ENCODE results near the gene RND2. TPM values are rescaled to one million over a fixed set of nuclear protein-coding genes. Genes with fewer than 3 reads are reported as not detected.

Gene RND2
- total and polyA plus RNA-seq, 2 of the 13 experiments (the other 11 are each of a cell fraction or from before 2014, with no cell fraction given), result 0.05 to 0.11 TPM

- no peak; the same call in 1 of the 2 replicates for TF ChIP-seq HIVEP1 (CRISPR knock-in tag; IDR thresholded peaks at IDR 0.05)
- peak; percentile 79 for TF ChIP-seq ZNF605 (CRISPR knock-in tag; IDR thresholded peaks at IDR 0.05)
- TF ChIP-seq ZNF792 (CRISPR knock-in tag; IDR thresholded peaks at IDR 0.05), result no peak; the same call in none of the 2 replicates
- TF ChIP-seq GMEB1 (CRISPR knock-in tag; IDR thresholded peaks at IDR 0.05; ENCODE audit: borderline replicate concordance), result no peak; the same call in none of the 2 replicates
- no peak for TF ChIP-seq ZNF407 (CRISPR knock-in tag; IDR thresholded peaks at IDR 0.05; ENCODE audit: not compliant biosample characterization)
- TF ChIP-seq GPN1 (CRISPR knock-in tag; IDR thresholded peaks at IDR 0.05; ENCODE audit: borderline replicate concordance), result no peak
- no peak for TF ChIP-seq BORCS8-MEF2B (CRISPR knock-in tag; IDR thresholded peaks at IDR 0.05)
- no peak for TF ChIP-seq E2F1 (CRISPR knock-in tag; IDR thresholded peaks at IDR 0.05)
- no peak for TF ChIP-seq ZC3H4 (CRISPR knock-in tag; IDR thresholded peaks at IDR 0.05; ENCODE audit: borderline replicate concordance)
- TF ChIP-seq, protein P1, sequence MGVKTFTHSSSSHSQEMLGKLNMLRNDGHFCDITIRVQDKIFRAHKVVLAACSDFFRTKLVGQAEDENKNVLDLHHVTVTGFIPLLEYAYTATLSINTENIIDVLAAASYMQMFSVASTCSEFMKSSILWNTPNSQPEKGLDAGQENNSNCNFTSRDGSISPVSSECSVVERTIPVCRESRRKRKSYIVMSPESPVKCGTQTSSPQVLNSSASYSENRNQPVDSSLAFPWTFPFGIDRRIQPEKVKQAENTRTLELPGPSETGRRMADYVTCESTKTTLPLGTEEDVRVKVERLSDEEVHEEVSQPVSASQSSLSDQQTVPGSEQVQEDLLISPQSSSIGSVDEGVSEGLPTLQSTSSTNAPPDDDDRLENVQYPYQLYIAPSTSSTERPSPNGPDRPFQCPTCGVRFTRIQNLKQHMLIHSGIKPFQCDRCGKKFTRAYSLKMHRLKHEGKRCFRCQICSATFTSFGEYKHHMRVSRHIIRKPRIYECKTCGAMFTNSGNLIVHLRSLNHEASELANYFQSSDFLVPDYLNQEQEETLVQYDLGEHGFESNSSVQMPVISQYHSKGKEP (CRISPR knock-in tag; IDR thresholded peaks at IDR 0.05), result no peak
- no peak for TF ChIP-seq JUND (CRISPR knock-in tag; IDR thresholded peaks at IDR 0.05)
- TF ChIP-seq MXI1 (IDR thresholded peaks at IDR 0.05; ENCODE audit: borderline replicate concordance, low read depth, low read length), result peak; percentile 95; the same call in 2 of the 3 replicates
- TF ChIP-seq ZFX (CRISPR knock-in tag; IDR thresholded peaks at IDR 0.05; ENCODE audit: low read depth), result peak; percentile 73; the same call in 1 of the 2 replicates
- no peak; a peak in 1 of 4 replicates for TF ChIP-seq NR2F1 (CRISPR knock-in tag; IDR thresholded peaks at IDR 0.05)
- no peak; the same call in 1 of the 2 replicates for TF ChIP-seq BCL3 (CRISPR knock-in tag; IDR thresholded peaks at IDR 0.05)
These were observed 44.7 kb upstream of the RND2 start, which contains the start of gene RUNDC1 (continued) for GRCh38 chr17:42980274-42980765.

All from HepG2 (cell line).